DOHH2 (cell line): ENCODE results near the gene SAMD10.
"Not testable (repeated sequence)": the region's sequence is repeated elsewhere in the genome, so short reads cannot be mapped to it uniquely, and the experiment has no call there.

Source experiments
- H3F3A ChIP-seq: fragments of 200-600 bp; sonication (generic), shearing (Covaris generic); 2 replicates; pipeline ENCODE4 v1.6.0; 2016; ENCODE audit warnings: antibody characterized with exemption, mild to moderate bottlenecking; ENCODE audit not compliant: control insufficient read depth, insufficient read depth
- H3K27ac ChIP-seq: fragments of 200-600 bp; sonication (generic); 2 replicates; pipeline ENCODE4 v1.5.1; 2014; ENCODE audit warnings: low read depth, mild to moderate bottlenecking, low read length, moderate library complexity
- H3K27me3 ChIP-seq: fragments of 200-600 bp; sonication (generic); 2 replicates; pipeline ENCODE4 v1.6.1; 2014; ENCODE audit warnings: mild to moderate bottlenecking, low read length, mixed read lengths; ENCODE audit not compliant: control insufficient read depth
- H3K36me3 ChIP-seq: fragments of 200-600 bp; sonication (generic); 2 replicates; pipeline ENCODE4 v1.6.1; 2014; ENCODE audit warnings: mild to moderate bottlenecking, low read length, moderate library complexity, mixed read lengths; ENCODE audit not compliant: control insufficient read depth
- H3K4me1 ChIP-seq: fragments of 200-600 bp; sonication (generic); 2 replicates; pipeline ENCODE4 v1.6.1; 2014; ENCODE audit warnings: mild to moderate bottlenecking, low read length, mixed read lengths; ENCODE audit not compliant: control insufficient read depth
- H3K4me2 ChIP-seq: fragments of 200-600 bp; sonication (generic); 2 replicates; pipeline ENCODE4 v1.6.0; 2014; ENCODE audit warnings: mild to moderate bottlenecking, low read length, moderate library complexity
- H3K4me3 ChIP-seq: fragments of 200-600 bp; sonication (generic); 2 replicates; pipeline ENCODE4 v1.5.1; 2014; ENCODE audit warnings: mild to moderate bottlenecking, low read length, mixed read lengths
- H3K79me2 ChIP-seq: fragments of 200-600 bp; sonication (generic); 2 replicates; pipeline ENCODE4 v1.6.1; 2014; ENCODE audit warnings: mild to moderate bottlenecking, low read length, mixed read lengths; ENCODE audit not compliant: control insufficient read depth
- H3K9me2 ChIP-seq: fragments of 200-600 bp; sonication (generic); replicated peaks from 2 replicates; pipeline ENCODE4 v1.6.1; 2014; ENCODE audit warnings: mild to moderate bottlenecking, low read length, mixed read lengths; ENCODE audit not compliant: control insufficient read depth
- H3K9me3 ChIP-seq: fragments of 200-600 bp; sonication (generic); 2 replicates; pipeline ENCODE4 v1.6.1; 2014; ENCODE audit warnings: antibody characterized with exemption, low read length, mixed read lengths; ENCODE audit not compliant: control insufficient read depth, insufficient read depth
- H4K20me1 ChIP-seq: fragments of 200-600 bp; sonication (generic); 2 replicates; pipeline ENCODE4 v1.6.0; 2014; ENCODE audit warnings: low read depth, mild to moderate bottlenecking, antibody characterized with exemption, low read length, moderate library complexity; ENCODE audit not compliant: control insufficient read depth, insufficient read depth
- EZH2phosphoT487 ChIP-seq: fragments of 200-600 bp; sonication (generic); IDR thresholded peaks from 2 replicates; pipeline ENCODE4 v1.6.1; 2017; ENCODE audit warnings: borderline replicate concordance, mild to moderate bottlenecking, antibody characterized with exemption, low read length, moderate library complexity, mixed read lengths
- TF ChIP-seq, protein P1 (sequence below): fragments of 200-600 bp; sonication (generic); IDR thresholded peaks from one replicate; pipeline ENCODE4 v1.5.1; 2014; ENCODE audit warnings: antibody characterized with exemption, mild to moderate bottlenecking, low read depth, low read length; ENCODE audit not compliant: poor library complexity, severe bottlenecking

The SAMD10 gene

DNA sequence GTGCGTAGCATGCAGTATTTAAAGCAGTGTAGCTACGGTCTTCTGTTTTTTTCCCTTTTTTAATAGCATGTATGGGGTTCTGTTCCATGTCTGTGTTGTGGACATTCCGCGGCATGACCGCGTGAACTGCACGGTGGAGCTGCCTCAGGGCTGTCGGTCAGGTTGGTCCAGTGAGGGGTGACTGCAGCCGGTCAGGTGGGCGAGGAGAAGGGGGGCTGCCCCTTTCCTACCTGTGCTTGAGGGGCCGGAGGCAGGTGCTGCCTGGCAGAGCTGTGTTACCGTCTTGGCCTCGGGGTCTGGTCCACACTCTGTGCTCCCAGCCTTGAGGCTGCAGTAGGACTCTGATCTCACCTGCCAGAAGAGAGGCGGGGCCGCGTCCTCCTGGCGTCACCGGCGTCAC lies 47.7 kb downstream of the SAMD10 start:
- Histone ChIP-seq H3K4me3 (no peak overlapping the region), H4K20me1 (no peaks in the 10 kb centered on the region), H3K36me3 (peaks cover 70% of the 10 kb centered on the region)

DNA sequence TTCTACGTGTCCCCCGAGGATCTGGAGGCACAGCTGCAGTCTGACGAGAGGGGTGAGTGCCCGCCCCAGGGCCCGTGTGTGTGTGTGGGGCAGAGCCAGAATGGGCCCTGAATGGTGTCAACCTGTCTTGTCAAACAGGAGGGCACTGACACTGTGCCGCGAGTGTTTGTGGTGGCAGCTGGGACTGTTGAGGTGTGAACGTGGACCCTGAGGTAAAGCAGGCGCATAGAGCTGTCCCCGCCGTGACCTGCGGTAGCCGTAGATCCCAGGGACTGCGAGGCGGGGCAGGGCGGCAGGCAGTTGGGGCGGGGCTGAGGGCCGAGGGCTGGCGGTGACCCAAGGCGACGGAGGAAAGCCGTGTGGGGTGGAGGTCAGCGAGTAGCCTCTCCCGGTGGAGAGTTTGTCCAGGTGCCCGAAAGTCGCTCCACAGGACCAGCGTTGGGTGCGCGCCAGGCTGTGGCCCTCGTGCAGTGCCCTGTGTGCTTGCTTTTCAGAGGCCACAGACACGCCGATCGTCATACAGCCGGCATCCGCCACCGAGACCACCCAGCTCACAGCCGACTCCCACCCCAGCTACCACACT lies 48.4 kb downstream of the SAMD10 start:
- Histone ChIP-seq H3F3A (no peaks in the 10 kb centered on the region), H3K9me2 (no peaks in the 10 kb centered on the region), H4K20me1 (no peaks in the 10 kb centered on the region), H3K79me2 (peaks cover 15% of the 10 kb centered on the region), H3K4me3 (no peak overlapping the region), H3K27me3 (no peaks in the 10 kb centered on the region), H3K4me2 (no peak overlapping the region), H3K27ac (no peak overlapping the region), H3K9me3 (no peaks in the 10 kb centered on the region), H3K36me3 (peaks cover 77% of the 10 kb centered on the region), H3K4me1 (no peaks in the 10 kb centered on the region)
- TF ChIP-seq, protein P1, sequence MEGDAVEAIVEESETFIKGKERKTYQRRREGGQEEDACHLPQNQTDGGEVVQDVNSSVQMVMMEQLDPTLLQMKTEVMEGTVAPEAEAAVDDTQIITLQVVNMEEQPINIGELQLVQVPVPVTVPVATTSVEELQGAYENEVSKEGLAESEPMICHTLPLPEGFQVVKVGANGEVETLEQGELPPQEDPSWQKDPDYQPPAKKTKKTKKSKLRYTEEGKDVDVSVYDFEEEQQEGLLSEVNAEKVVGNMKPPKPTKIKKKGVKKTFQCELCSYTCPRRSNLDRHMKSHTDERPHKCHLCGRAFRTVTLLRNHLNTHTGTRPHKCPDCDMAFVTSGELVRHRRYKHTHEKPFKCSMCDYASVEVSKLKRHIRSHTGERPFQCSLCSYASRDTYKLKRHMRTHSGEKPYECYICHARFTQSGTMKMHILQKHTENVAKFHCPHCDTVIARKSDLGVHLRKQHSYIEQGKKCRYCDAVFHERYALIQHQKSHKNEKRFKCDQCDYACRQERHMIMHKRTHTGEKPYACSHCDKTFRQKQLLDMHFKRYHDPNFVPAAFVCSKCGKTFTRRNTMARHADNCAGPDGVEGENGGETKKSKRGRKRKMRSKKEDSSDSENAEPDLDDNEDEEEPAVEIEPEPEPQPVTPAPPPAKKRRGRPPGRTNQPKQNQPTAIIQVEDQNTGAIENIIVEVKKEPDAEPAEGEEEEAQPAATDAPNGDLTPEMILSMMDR, result no peak
- no peak for TF ChIP-seq EZH2phosphoT487

More for the DNA sequence above, 47.7 kb downstream of the SAMD10 start:
- Histone ChIP-seq H3F3A (no peaks in the 10 kb centered on the region), H3K9me3 (no peaks in the 10 kb centered on the region), H3K4me2 (no peak overlapping the region), H3K4me1 (no peaks in the 10 kb centered on the region), H3K9me2 (no peaks in the 10 kb centered on the region), H3K79me2 (peaks cover 8% of the 10 kb centered on the region), H3K27me3 (no peaks in the 10 kb centered on the region), H3K27ac (no peak overlapping the region)
- TF ChIP-seq EZH2phosphoT487, result no peak
- TF ChIP-seq, protein P1, result no peak

DNA sequence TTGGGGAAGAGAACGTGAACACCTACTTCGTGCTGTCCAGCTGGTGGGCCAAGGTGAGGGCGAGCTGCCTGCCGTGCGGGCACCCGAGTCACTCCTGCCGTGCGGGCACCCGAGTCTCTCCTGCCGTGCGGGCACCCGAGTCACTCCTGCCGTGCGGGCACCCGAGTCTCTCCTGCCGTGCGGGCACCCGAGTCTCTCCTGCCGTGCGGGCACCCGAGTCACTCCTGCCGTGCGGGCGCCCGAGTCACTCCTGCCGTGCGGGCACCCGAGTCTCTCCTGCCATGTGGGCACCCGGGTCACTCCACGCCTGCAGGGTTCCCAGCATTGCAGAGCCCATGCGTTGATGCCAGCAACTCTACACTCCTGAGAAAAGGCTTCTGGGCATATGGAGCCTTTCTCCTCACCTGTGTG lies 50.0 kb downstream of the SAMD10 start:
- Histone ChIP-seq H3K79me2 (peaks cover 22% of the 10 kb centered on the region), H3K36me3 (peaks cover 68% of the 10 kb centered on the region)
- H3F3A ChIP-seq, H3K4me2 ChIP-seq, H4K20me1 ChIP-seq, H3K9me3 ChIP-seq, H3K27ac ChIP-seq, H3K4me1 ChIP-seq, H3K4me3 ChIP-seq, H3K27me3 ChIP-seq, H3K9me2 ChIP-seq: not testable (repeated sequence)

DNA sequence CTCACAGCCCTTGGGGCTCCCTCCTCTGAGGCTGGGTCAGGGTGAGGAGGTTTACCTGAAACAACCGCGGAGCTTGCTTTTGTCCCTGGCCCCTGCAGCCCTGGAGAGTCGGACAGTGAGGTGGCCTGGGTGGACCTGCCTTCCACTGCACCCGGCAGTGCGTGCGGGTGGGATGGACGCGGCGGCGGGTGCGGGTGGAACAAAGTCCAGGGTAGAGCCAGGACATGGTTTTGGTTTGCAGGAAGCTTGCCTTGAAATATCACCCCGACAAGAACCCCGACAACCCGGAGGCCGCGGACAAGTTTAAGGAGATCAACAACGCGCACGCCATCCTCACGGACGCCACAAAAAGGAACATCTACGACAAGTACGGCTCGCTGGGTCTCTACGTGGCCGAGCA lies 50.4 kb downstream of the SAMD10 start:
- Histone ChIP-seq H3K27me3 (no peaks in the 10 kb centered on the region), H3K9me3 (no peaks in the 10 kb centered on the region), H3K4me2 (no peak overlapping the region), H3K4me1 (no peaks in the 10 kb centered on the region), H3K36me3 (peaks cover 64% of the 10 kb centered on the region), H3K79me2 (peaks cover 26% of the 10 kb centered on the region), H4K20me1 (no peaks in the 10 kb centered on the region), H3F3A (no peaks in the 10 kb centered on the region), H3K27ac (no peak overlapping the region), H3K4me3 (no peak overlapping the region), H3K9me2 (no peaks in the 10 kb centered on the region)
- TF ChIP-seq EZH2phosphoT487, result no peak
- TF ChIP-seq, protein P1, result no peak
